HG03460 (cell line): ENCODE results near the gene CLCNKB.
"Not testable (repeated sequence)": the region's sequence is repeated elsewhere in the genome, so short reads cannot be mapped to it uniquely, and the experiment has no call there.

Experiments used
- ATAC-seq: cut with Tn5 transposase; IDR thresholded peaks from one replicate; pipeline ENCODE4 v1.9.1; 2021; ENCODE audit not compliant: unreplicated experiment

The CLCNKB gene

DNA sequence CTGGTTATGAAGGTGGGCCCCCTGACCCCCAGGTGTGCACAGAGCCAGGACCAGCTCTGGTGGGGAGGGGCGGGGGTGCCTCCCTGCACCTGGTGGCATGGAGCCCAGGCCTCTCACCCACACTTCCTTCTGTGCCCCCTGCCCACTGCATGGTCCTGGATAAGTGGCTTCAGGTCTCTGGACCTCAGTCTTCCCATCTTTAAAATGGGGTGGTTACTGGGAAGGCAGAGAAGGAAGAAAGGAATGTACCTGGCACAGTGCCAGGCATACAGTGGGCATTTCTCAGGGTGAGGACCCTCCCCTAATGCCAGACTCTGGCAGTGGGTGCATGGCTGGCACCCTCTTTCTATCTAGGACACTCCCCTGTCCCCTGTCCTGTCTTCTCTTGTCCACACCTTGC lies 14.3 kb upstream of the CLCNKB start:
- no peak for ATAC-seq

DNA sequence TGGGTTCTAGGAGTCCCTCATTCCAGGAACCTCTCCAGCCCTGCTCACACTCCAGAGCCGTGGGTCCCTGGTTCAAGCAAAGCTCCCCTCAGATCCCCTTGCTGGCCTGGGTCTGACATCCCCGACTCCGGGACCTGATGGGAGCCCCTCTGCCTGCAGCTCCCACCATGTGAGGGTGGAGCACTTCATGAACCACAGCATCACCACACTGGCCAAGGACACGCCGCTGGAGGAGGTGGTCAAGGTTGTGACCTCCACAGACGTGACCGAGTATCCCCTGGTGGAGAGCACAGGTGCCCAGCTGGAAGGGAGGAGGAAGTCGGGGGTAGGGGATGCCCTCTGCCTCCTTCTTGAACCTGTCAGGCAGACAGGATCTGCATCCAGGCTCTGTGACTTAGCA lies 12.0 kb upstream of the CLCNKB start:
- no peak for ATAC-seq

- ATAC-seq = peak; percentile 56
Observed at GRCh38 chr1:16032388-16033102, 11.0 kb upstream of the CLCNKB start.

DNA sequence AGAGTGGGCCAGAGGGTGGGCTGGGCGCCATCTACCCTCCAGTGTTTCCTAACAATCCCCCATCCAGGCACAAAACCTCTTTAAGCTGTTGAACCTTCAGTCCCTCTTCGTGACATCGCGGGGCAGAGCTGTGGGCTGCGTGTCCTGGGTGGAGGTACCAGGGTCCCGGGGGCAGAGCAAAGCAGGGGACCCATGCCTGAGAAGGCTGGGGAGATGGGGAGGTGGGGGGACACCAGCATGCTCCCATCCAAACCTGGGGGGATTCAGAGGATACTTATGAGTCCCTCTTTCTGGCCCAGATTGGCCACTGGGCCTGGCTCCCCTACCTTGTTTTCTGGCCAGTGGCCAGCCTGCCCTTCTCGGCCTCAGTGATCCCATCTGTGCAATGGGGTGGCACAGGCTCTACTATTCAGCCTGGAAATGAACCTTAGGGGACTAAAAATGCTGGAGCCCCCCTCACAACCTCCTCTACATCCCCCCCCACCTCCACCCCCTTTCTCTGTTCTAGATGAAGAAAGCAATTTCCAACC lies 10.4 kb upstream of the CLCNKB start:
- not testable (repeated sequence) for ATAC-seq

- not testable (repeated sequence) for ATAC-seq
Observed at GRCh38 chr1:16036461-16036860, 7.1 kb upstream of the CLCNKB start.

DNA sequence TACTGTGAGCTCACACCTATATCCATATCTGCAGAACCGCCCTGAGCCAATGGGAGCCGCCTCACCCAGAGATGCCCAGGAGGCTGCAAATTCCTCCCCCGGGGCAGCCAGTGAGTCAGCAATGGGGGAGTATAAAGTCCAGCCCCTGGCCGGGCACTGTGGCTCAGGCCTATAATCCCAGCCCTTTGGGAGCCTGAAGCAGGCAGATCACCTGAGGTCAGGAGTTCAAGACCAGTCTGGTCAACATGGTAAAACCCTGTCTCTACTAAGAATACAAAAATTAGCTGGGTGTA lies 5.0 kb upstream of the CLCNKB start:
- no peak for ATAC-seq

DNA sequence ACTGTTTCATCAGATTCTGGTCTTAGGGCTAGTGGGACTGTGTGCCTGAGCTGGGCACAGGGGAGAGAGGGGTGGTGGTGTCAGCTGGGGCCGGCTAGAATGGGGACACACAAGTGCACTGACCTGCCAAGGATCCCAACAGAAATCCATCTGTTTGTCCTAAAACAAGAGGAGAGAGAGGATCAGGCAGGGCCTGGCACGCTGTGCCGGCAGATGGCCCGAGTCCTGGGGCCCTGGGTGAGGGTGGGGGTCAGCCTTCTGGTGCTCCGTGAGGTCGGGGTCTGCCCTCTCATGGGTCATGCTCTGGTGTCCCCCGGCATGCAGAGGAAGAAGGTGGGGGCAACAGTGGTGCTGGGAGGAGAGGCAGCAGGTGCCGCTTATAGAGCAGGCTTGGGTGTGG lies 3.7 kb upstream of the CLCNKB start:
- not testable (repeated sequence) for ATAC-seq

DNA sequence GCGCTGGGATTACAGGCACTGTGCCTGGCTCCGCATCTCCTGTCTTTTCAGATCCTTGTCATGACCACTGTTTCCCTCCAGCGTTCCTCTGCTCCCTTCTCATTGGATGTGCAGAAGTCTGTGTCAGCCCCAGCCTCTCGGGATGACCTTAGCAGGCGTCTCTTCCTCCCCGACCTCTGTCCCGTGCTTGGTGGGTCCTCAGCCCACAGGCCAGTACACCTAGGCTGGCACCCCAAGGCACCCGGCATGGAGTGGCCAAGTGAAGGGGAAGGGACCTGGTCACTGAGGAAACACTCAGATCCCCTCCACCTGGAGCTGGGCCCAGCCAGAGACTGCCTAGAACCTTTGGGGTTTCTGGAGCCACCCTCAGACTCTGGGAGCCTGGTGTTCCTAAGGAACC lies 2.4 kb upstream of the CLCNKB start:
- ATAC-seq = no peak

DNA sequence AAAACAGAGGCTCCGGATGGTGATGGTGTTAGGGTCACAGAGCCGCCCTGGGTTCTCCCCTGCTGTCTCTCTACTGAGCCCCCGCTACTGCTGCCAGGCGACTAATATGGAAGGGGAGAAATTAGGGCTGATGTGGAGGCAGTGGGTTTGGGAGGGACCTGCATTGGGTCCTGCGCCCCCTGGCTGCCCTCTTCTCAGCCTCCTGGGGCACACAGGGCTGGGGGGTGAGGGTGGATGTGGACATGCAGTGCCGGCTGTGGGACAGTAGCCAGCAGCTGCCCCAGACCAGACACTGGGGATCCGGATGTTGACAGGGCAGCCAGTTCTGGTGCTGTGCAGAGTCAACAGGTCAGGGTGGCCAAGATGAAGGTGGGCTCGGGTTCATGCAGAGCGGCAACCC lies 1.5 kb upstream of the CLCNKB start:
- ATAC-seq = no peak

DNA sequence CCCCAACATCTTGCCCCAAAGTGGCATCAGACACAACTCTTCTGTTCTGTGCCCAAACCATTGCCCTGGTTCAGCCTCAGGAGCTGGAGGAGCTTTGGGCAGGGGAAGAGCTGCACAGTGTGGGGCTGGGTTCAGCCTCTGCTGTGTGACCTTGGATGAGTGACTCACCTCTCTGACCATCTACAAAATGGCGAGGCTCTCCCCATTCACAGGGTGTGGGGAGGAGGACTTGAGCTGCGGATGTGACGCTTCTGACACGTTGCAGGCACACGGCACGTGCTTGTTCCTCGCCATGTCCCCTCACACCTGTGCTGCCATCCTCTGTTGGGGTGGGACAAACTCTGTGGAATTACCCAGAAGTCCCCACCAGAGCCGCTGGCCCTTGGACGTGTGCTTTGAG lies 928 bp upstream of the CLCNKB start:
- ATAC-seq = not testable (repeated sequence)

GRCh38 chr1:16043950-16044349 lies 368 bp downstream of the CLCNKB start:
- no peak for ATAC-seq

DNA sequence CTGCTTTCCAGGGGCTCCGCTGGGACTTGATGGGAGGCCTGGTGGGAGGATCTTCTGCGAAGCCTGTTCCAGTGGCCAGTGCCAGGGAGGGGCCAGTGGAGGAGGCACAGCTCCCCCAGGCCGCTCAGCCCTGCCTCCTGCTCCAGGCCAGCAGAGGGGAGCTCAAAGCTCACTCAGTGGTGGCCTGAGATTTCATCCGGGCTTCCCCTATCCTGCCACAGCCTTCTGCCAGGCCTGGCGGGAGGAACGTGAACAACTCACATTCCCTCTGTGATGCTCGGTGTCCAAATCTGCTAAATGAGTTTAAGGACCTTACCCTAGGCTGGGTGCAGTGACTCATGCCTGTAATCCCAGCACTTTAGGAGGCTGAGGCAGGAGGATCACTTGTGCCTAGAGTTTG lies 3.3 kb downstream of the CLCNKB start:
- ATAC-seq = no peak

DNA sequence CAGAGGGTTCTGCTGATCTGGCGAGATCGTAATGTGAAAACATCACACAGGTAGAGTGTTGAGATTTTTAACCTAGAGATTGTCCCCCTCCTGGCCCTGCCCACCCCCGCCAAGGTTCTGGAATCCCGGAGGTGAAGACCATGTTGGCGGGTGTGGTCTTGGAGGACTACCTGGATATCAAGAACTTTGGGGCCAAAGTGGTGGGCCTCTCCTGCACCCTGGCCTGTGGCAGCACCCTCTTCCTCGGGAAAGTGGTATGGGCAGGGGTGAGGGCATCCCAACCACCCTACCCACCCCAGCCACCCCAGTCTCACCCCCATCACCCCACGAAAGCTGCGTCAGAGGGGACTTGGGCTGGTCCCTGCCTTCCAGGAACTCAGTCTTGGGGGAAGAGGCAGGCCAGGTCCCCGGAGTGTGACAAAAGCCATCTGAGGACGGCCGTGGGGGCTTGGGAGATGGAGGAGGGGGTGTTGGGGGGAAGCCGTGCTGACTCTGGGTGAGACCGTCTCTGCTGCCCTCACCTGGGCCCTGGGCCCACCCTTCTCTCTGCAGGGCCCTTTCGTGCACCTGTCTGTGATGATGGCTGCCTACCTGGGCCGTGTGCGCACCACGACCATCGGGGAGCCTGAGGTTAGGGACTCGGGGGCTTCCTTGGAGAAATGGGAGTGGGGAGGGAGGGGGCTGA lies 4.4 kb downstream of the CLCNKB start:
- no peak for ATAC-seq

DNA sequence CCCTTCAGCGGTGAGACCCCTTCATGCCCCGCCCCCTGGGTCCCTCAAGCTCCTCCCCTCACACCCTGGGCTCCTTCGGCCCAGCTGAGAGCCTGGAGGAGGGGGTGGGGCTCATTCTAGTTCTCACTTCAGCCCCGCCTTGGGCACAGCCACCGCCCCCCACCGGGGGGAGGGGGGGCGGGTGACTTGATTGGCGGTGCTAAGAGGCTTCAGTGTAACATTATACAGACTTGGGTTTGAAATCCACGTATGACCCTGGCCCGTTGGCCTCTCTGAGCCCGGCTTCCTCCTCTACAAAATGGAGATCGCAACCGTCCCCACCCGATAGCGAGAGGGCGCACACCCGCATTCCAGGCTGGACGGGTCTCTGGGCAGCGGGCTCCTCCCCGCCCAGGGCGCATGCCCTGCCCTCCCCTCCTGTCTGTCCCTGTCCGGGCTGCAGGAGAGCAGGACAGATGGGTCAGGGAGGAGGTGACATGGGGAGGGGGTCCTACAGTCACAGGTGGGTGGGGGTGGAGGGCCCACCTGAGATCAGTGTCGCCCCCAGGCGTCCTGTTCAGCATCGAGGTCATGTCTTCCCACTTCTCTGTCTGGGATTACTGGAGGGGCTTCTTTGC lies 5.1 kb downstream of the CLCNKB start:
- ATAC-seq = no peak

DNA sequence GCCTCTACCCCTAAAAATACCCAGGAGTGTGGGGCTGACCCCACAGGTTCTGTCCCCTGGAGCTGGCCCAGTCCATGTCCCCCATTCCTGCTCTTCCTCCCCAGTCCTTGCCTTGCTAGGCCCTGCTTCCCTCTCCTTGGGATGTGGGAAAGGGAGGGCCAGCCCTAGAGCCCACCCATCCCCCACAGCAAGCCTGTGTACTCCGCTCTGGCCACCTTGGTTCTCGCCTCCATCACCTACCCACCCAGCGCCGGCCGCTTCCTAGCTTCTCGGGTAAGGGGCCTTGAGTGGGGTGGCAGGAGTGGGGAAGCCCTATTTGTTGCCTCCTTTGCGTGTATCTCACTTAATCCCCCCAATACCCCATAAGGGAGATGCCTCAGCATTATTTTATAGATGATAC lies 6.7 kb downstream of the CLCNKB start:
- ATAC-seq = no peak

DNA sequence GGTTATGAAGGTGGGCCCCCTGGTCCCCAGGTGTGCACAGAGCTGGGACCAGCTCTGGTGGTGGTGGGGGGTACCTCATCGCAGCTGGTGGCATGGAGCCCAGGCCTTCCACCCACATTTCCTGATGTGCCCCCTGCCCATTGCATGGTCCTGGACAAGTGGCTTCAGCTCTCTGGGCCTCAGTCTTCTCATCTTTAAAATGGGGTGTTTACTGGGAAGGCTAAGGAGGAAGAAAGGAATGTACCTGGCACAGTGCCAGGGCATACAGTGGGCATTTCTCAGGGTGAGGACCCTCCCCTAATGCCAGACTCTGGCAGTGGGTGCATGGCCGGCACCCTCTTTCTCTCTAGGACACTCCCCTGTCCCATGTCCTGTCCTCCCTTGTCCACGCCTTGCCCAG lies 7.5 kb downstream of the CLCNKB start:
- no peak for ATAC-seq

GRCh38 chr1:16051949-16052348 lies 8.4 kb downstream of the CLCNKB start:
- not testable (repeated sequence) for ATAC-seq

DNA sequence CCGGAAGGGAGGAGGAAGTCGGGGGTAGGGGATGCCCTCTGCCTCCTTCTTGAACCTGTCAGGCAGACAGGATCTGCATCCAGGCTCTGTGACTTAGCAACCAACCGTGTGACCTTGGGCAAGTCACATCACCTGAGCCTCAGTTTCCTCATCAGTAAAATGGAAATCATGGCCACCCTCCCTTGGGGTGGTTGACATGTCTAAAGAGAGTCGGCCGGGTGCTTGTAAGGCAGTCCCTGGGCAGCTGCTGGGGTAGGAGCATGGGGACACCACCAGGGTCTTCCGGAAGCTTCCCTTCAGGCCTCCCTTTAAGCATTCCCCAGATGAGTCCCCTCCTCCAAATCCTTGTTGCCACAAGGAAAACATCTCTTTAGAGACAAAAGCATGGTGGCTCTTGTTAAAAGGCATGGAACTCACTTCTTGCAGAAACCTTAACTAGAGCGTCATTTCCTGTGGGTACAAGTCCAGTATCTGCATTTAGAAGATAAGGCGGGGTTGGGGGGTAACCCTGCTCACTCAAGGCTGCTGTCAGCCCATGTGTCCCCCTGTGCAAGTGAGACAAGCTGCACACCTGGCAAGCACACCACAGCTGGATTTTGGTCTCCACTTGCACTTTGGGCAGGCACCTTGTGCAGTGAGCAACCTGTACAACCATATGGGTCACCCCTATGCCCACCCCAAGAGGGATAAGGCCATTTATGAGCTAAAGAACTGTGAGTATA lies 10.4 kb downstream of the CLCNKB start:
- no peak for ATAC-seq

GRCh38 chr1:16054598-16055540 lies 11.3 kb downstream of the CLCNKB start:
- ATAC-seq = no peak
